Omental fat pad (tissue), 4 donors: Measurements from ENCODE around the gene CACNA2D1. TPM values are rescaled to one million over a fixed set of nuclear protein-coding genes. Genes with fewer than 3 reads are reported as not detected.
"Not testable (repeated sequence)": the region's sequence is repeated elsewhere in the genome, so short reads cannot be mapped to it uniquely, and the experiment has no call there.

Experiments
- ATAC-seq: fragments of 150-250 bp; one replicate; pipeline ENCODE4 v1.9.1; 2016; ENCODE audit warnings: mild to moderate bottlenecking, moderate library complexity; ENCODE audit not compliant: low FRiP score
- DNase-seq: peaks from one replicate; pipeline ENCODE4 v3.0.0-alpha.2; 2019; ENCODE audit warnings: low spot score
- CTCF ChIP-seq, 3 donors: fragments of 450-650 bp; IDR thresholded peaks; one replicate each; pipeline ENCODE4 v1.5.1; 2016 to 2017; ENCODE audit warnings: antibody characterized with exemption in 3 of 3, mild to moderate bottlenecking in 3 of 3, moderate library complexity in 2 of 3
- total RNA-seq, 4 donors: library from RNA; depleted of rRNA; stranded (reverse); fragments of >200 nt; gene quantifications; one replicate each; pipeline ENCODE4 v1.1.0, GENCODE V29; 2016

CACNA2D1 gene
- total RNA-seq, 4 donors from 2014 or later, result 20.5 to 39.8 (median 29.3) TPM

GRCh38 chr7:82021036-82021435 lies 422.5 kb downstream of the CACNA2D1 start:
- TF ChIP-seq CTCF (IDR thresholded peaks at IDR 0.05), result no peak
- DNase-seq (no peak), ATAC-seq (no peak)

GRCh38 chr7:82019551-82020475 lies 423.8 kb downstream of the CACNA2D1 start:
- ATAC-seq, result no peak
- DNase-seq, result no peak
- TF ChIP-seq CTCF (IDR thresholded peaks at IDR 0.05), result no peak

- no peak for TF ChIP-seq CTCF (IDR thresholded peaks at IDR 0.05)
- no peak for ATAC-seq
- no peak for DNase-seq
Observed at GRCh38 chr7:82018226-82018625, 425.4 kb downstream of the CACNA2D1 start.

GRCh38 chr7:82017334-82017943 lies 426.1 kb downstream of the CACNA2D1 start:
- TF ChIP-seq CTCF (IDR thresholded peaks at IDR 0.05), result no peak
- no peak for ATAC-seq
- DNase-seq, result no peak

- no peak for ATAC-seq
- TF ChIP-seq CTCF (IDR thresholded peaks at IDR 0.05), result no peak
- DNase-seq, result no peak
Observed at GRCh38 chr7:82015751-82016150, 427.8 kb downstream of the CACNA2D1 start.

GRCh38 chr7:82014574-82014973 lies 429.0 kb downstream of the CACNA2D1 start:
- not testable (repeated sequence) for ATAC-seq, DNase-seq

GRCh38 chr7:82012453-82012852 lies 431.1 kb downstream of the CACNA2D1 start:
- TF ChIP-seq CTCF (IDR thresholded peaks at IDR 0.05), result no peak
- no peak for ATAC-seq
- DNase-seq, result no peak
